K562 (cell line): ENCODE data around the gene UPF2. TPM values are rescaled to one million over a fixed set of nuclear protein-coding genes. Genes with fewer than 3 reads are reported as not detected.

Experiments used
- C11orf30 ChIP-seq: fragments of 450-650 bp; IDR thresholded peaks from 2 replicates; pipeline ENCODE4 v1.6.1; 2016; ENCODE audit warnings: low read depth, mild to moderate bottlenecking
- EGR1 ChIP-seq: fragments of 450-650 bp; conservative IDR thresholded peaks from 2 replicates; pipeline ENCODE4 v1.6.1; 2017; ENCODE audit warnings: mild to moderate bottlenecking
- GTF2E2 ChIP-seq: fragments of 200-800 bp; sonication (Bioruptor generic); IDR thresholded peaks from 2 replicates; pipeline ENCODE4 v1.6.1; 2016; ENCODE audit warnings: missing genetic modification characterization, missing compliant biosample characterization
- HMG20B ChIP-seq: fragments of 250-450 bp; sonication (Bioruptor Pico); IDR thresholded peaks from 2 replicates; pipeline ENCODE4 v1.5.0; 2021; ENCODE audit warnings: mild to moderate bottlenecking
- MNT ChIP-seq, 2 experiments: fragments of 450-650 bp; conservative IDR thresholded peaks; 2 replicates each; pipeline ENCODE4 v1.6.1; 2017; ENCODE audit warnings: mild to moderate bottlenecking in 2 of 2, moderate library complexity in 2 of 2
- PBX2 ChIP-seq, 2 experiments: IDR thresholded peaks in 1 of 2; conservative IDR thresholded peaks in 1 of 2; 2 replicates each; pipeline ENCODE4 v1.6.1; 2016; ENCODE audit warnings: low read depth in 2 of 2, mild to moderate bottlenecking in 1 of 2, missing compliant biosample characterization in 1 of 2, missing genetic modification characterization in 1 of 2, moderate library complexity in 1 of 2
- RBBP5 ChIP-seq: fragments of 200-600 bp; sonication (generic); IDR thresholded peaks from 2 replicates; pipeline ENCODE4 v1.6.1; 2012; ENCODE audit warnings: borderline replicate concordance, mild to moderate bottlenecking, low read length, control low read depth, inconsistent platforms; ENCODE audit not compliant: insufficient read depth, poor library complexity, severe bottlenecking
- SAFB ChIP-seq: fragments of 200-400 bp; formaldehyde crosslinking; IDR thresholded peaks from 2 replicates; pipeline ENCODE4 v1.6.1; 2017; ENCODE audit warnings: low read depth, low read length, borderline replicate concordance
- TCF7 ChIP-seq: sonication (generic); IDR thresholded peaks from 2 replicates; pipeline ENCODE4 v1.6.1; 2016; ENCODE audit warnings: antibody characterized with exemption, borderline replicate concordance
- ZBTB7A ChIP-seq: IDR thresholded peaks from 2 replicates; pipeline ENCODE4 v1.6.1; 2011; ENCODE audit warnings: low read depth, mild to moderate bottlenecking, low read length, moderate library complexity, borderline replicate concordance; ENCODE audit not compliant: control insufficient read depth
- polyA plus RNA-seq, 8 experiments: library from polyadenylated mRNA; depleted of rRNA in 4 of 8; stranded (reverse) in 5 of 8; unstranded in 3 of 8; fragments of >200 nt; fragmentation: Nextera tagmentation in 2 of 8; fragmentation: Illumina TruSeq in 1 of 8; extraction: Ambion mirVana in 2 of 8; extraction: Trizol in 1 of 8; gene quantifications; 2 replicates each; pipeline versions ENCODE4 v1.2.1 to v1.2.3, GENCODE V29; 2011 to 2014; ENCODE audit warnings: inconsistent platforms in 1 of 8, missing spikeins in 1 of 8
- total RNA-seq, 7 experiments: library from RNA; depleted of rRNA in 6 of 7; stranded (reverse); fragments of >200 nt in 6 of 7; fragmentation: Illumina TruSeq in 2 of 7; extraction: Trizol in 2 of 7; gene quantifications; 2 replicates each; pipeline versions ENCODE4 v1.2.1 to v1.2.3, GENCODE V29; 2011 to 2021; ENCODE audit warnings: low replicate concordance in 1 of 7
- TF ChIP-seq, protein P1 (sequence below), 3 experiments: IDR thresholded peaks in 2 of 3; conservative IDR thresholded peaks in 1 of 3; 2 replicates each; pipeline ENCODE4 v1.5.1; 2011 to 2012; ENCODE audit warnings: low read length in 3 of 3, mild to moderate bottlenecking in 3 of 3, control low read depth in 2 of 3, improper control_type of control experiment in 1 of 3, inconsistent platforms in 1 of 3, low read depth in 1 of 3, mixed read lengths in 1 of 3, moderate library complexity in 1 of 3; ENCODE audit not compliant: insufficient read depth in 2 of 3
- TF ChIP-seq, protein P2 (sequence below): sonication (generic); formaldehyde crosslinking; IDR thresholded peaks from 2 replicates; pipeline ENCODE4 v1.8.0; 2022; ENCODE audit warnings: missing genetic modification reagents, mild to moderate bottlenecking, moderate library complexity, borderline replicate concordance
- TF ChIP-seq, protein P3 (sequence below): sonication (generic); formaldehyde crosslinking; IDR thresholded peaks from 2 replicates; pipeline ENCODE4 v1.9.0; 2022; ENCODE audit warnings: mild to moderate bottlenecking, missing genetic modification reagents
- TF ChIP-seq, protein P4 (sequence below): fragments of 250-450 bp; sonication (Bioruptor Pico); IDR thresholded peaks from 2 replicates; pipeline ENCODE4 v1.8.0; 2021; ENCODE audit warnings: moderate library complexity, mild to moderate bottlenecking, inconsistent platforms

Gene UPF2
- total and polyA plus RNA-seq, 9 of the 15 experiments (the other 6 are each of a cell fraction or from before 2014, with no cell fraction given), result 13.9 to 37.7 (median 23.7) TPM

DNA sequence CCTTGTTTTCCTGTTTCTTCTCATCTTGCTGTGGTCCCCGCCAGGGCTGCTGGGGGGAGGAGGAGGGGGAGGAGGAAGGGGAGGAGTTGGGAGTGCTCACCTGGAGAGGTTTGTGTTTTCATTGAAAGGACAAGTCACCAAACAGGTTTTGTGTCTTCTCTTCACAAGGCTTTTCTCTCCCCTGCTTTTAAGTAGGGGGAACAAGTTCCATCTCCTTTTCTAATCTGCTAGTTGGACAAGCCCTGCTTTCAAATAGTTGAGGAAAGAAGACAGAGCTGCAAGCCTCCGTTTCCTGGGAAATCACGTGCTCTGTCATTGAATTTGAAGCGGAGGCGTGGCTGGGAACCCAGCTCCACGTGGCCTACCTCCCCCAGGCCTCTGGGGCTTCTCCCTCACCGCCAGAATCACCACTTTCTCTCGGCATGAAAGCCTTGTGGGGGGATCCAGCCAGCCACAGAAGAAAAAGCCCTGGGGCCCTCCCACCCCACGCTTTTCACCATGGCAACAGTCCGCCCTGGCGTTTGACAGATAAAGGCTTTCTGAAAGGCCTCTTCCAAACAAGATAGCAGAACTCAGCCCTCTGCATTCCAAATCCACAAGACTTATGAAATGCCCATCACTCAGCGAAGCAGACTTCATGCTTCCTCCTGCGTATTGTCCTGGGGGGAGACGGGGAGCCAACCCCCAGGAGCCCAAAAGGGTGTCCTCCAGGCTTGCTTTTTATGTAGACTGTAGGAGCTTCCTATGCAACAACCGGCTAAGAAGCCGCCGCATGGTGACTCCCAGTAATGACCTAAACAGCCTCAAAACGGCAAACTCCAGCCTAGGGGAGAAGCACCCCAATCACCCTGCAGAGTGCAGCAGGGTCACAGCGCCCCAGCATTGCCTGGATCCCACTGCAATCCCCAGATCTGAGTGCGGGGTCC is 167.8 kb downstream of the UPF2 start (continued):
- TF ChIP-seq, protein P1, sequence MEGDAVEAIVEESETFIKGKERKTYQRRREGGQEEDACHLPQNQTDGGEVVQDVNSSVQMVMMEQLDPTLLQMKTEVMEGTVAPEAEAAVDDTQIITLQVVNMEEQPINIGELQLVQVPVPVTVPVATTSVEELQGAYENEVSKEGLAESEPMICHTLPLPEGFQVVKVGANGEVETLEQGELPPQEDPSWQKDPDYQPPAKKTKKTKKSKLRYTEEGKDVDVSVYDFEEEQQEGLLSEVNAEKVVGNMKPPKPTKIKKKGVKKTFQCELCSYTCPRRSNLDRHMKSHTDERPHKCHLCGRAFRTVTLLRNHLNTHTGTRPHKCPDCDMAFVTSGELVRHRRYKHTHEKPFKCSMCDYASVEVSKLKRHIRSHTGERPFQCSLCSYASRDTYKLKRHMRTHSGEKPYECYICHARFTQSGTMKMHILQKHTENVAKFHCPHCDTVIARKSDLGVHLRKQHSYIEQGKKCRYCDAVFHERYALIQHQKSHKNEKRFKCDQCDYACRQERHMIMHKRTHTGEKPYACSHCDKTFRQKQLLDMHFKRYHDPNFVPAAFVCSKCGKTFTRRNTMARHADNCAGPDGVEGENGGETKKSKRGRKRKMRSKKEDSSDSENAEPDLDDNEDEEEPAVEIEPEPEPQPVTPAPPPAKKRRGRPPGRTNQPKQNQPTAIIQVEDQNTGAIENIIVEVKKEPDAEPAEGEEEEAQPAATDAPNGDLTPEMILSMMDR (IDR thresholded peaks at IDR 0.05 in 2 of 3, conservative IDR thresholded peaks at IDR 0.05 in 1 of 3; ENCODE audit: insufficient read depth in 2 of 3, low read depth in 1 of 3, low read length in 3 of 3), result peak in 2 of 3 experiments; percentile 28 to 33; a peak in 1 of 6 replicates
- TF ChIP-seq SAFB (no peak), EGR1 (peak; percentile 75), GTF2E2 (tag) (0 out of 2 replicates have a peak, but pooled peaks have one; percentile 32), ZBTB7A (peak; percentile 59; the same call in 1 of the 2 replicates), RBBP5 (no peak), PBX2 (CRISPR knock-in tag; IDR thresholded peaks at IDR 0.05; ENCODE audit: low read depth) (no peak), PBX2 (tag; conservative IDR thresholded peaks at IDR 0.05; ENCODE audit: low read depth) (peak; percentile 54), MNT (conservative IDR thresholded peaks at IDR 0.05) (peak; percentile 99 to 100), TCF7 (0 out of 2 replicates have a peak, but pooled peaks have one; percentile 44), HMG20B (no peak), C11orf30 (no peak)
- TF ChIP-seq, protein P2, sequence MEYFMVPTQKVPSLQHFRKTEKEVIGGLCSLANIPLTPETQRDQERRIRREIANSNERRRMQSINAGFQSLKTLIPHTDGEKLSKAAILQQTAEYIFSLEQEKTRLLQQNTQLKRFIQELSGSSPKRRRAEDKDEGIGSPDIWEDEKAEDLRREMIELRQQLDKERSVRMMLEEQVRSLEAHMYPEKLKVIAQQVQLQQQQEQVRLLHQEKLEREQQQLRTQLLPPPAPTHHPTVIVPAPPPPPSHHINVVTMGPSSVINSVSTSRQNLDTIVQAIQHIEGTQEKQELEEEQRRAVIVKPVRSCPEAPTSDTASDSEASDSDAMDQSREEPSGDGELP (CRISPR knock-in tag), result peak; percentile 65; the same call in 1 of the 2 replicates
- TF ChIP-seq, protein P3, sequence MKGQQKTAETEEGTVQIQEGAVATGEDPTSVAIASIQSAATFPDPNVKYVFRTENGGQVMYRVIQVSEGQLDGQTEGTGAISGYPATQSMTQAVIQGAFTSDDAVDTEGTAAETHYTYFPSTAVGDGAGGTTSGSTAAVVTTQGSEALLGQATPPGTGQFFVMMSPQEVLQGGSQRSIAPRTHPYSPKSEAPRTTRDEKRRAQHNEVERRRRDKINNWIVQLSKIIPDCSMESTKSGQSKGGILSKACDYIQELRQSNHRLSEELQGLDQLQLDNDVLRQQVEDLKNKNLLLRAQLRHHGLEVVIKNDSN (CRISPR knock-in tag), result peak; percentile 94
- TF ChIP-seq, protein P4, sequence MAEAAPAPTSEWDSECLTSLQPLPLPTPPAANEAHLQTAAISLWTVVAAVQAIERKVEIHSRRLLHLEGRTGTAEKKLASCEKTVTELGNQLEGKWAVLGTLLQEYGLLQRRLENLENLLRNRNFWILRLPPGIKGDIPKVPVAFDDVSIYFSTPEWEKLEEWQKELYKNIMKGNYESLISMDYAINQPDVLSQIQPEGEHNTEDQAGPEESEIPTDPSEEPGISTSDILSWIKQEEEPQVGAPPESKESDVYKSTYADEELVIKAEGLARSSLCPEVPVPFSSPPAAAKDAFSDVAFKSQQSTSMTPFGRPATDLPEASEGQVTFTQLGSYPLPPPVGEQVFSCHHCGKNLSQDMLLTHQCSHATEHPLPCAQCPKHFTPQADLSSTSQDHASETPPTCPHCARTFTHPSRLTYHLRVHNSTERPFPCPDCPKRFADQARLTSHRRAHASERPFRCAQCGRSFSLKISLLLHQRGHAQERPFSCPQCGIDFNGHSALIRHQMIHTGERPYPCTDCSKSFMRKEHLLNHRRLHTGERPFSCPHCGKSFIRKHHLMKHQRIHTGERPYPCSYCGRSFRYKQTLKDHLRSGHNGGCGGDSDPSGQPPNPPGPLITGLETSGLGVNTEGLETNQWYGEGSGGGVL (CRISPR knock-in tag), result no peak
